AG04449 (cell line): ENCODE data around the gene FOXK2.
A peak's percentile ranks its signal among the peaks of the same experiment; 100 is the strongest.

Source experiments
- CTCF ChIA-PET: fragments of 350-600 bp; formaldehyde crosslinking; extraction: SDS; loops from one replicate; lab custom pipeline; 2021; ENCODE audit warnings: antibody characterized with exemption; lab: Yijun Ruan, JAX
- POLR2A ChIA-PET: fragments of 400-600, 350-600 bp; formaldehyde crosslinking; extraction: SDS; loops from one replicate; lab custom pipeline; 2020; ENCODE audit warnings: antibody characterized with exemption, inconsistent platforms; lab: Yijun Ruan, JAX
- DNase-seq: peaks from one replicate; pipeline ENCODE4 v3.0.0-alpha.2; 2010; ENCODE audit warnings: low read depth, low spot score
- H3K4me3 ChIP-seq: 2 replicates; pipeline ENCODE4 v1.5.1; 2011; ENCODE audit warnings: low read depth, mild to moderate bottlenecking, control low read depth, low read length
- TF ChIP-seq, protein P1 (sequence below): IDR thresholded peaks from one replicate; pipeline ENCODE4 v1.5.1; 2011; ENCODE audit warnings: mild to moderate bottlenecking, moderate library complexity, low read length, control low read depth, inconsistent platforms; ENCODE audit not compliant: insufficient read depth; ENCODE audit errors: missing control alignments

Gene FOXK2

DNA sequence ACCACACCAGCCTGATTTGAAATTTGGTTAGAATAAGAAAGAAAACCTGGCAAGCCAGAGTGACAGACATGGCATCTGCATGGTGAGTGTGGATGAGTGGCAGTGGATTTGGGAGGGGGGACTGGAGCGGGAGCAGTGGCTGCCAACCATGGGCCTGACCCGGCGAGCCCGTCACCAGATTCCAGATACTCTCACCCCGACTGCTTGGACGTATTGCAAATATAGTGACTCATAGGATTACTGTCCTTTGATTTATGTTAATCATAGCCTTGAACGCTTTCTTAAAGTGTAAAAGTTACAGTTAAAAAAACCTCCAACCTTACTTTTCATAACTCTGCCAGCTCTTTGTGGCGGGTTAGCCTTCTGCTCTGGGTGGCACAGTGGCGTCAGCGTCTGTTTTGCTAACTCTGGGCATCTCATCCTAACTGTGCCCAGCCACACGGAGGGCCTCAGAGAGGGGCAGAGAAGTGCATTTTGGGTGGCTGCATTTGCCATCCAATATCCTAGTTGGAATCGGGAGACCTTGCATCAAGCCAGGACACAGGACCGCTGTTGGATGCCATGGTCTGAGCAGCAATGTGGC, 26.8 kb upstream of the FOXK2 start:
- TF ChIP-seq, protein P1, sequence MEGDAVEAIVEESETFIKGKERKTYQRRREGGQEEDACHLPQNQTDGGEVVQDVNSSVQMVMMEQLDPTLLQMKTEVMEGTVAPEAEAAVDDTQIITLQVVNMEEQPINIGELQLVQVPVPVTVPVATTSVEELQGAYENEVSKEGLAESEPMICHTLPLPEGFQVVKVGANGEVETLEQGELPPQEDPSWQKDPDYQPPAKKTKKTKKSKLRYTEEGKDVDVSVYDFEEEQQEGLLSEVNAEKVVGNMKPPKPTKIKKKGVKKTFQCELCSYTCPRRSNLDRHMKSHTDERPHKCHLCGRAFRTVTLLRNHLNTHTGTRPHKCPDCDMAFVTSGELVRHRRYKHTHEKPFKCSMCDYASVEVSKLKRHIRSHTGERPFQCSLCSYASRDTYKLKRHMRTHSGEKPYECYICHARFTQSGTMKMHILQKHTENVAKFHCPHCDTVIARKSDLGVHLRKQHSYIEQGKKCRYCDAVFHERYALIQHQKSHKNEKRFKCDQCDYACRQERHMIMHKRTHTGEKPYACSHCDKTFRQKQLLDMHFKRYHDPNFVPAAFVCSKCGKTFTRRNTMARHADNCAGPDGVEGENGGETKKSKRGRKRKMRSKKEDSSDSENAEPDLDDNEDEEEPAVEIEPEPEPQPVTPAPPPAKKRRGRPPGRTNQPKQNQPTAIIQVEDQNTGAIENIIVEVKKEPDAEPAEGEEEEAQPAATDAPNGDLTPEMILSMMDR = no peak
- POLR2A ChIA-PET = no interaction called here
- H3K4me3 ChIP-seq = no peak overlapping the region
- no peak for DNase-seq
- CTCF ChIA-PET = interaction anchor here (0.7 to 3.6 kb wide), 4 partner anchors 43 to 605 kb away, joined by 3 to 12 read pairs (median 3); no protein-coding TSS in a partner anchor

DNA sequence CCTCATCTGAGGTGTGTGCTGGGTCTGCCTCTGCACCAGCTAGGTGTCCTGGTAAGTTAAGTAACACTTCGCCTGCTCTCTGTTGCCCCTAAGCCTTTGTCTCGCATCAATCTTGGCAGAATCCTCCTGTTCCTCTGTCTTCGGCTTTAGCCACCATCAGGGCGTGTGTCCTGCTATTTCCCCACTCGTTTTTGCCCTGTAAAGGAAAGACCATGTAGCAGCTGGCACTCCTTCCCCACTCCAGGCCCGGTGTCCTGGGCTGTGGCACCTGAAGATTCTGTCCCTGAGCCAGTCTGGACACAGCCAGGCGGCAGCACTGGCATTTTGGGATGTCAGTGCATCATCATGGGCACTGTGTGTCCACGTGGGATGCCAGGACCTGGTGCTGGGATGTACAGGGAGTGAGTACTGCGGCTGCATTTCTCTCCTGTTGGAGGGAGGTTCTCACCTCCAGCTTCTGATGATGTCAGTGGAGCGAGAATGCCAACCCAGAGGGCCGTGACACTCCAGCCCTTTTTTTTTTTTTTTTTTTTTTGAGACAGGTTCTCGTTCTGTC, 26.2 kb upstream of the FOXK2 start:
- no peak for DNase-seq
- ChIA-PET POLR2A (no interaction called here), CTCF (interaction anchor here (1.0 to 3.6 kb wide), 3 partner anchors 13 to 193 kb away, joined by 3 to 12 read pairs (median 3); no protein-coding TSS in a partner anchor)
- no peak overlapping the region for H3K4me3 ChIP-seq
- TF ChIP-seq, protein P1 = no peak

DNA sequence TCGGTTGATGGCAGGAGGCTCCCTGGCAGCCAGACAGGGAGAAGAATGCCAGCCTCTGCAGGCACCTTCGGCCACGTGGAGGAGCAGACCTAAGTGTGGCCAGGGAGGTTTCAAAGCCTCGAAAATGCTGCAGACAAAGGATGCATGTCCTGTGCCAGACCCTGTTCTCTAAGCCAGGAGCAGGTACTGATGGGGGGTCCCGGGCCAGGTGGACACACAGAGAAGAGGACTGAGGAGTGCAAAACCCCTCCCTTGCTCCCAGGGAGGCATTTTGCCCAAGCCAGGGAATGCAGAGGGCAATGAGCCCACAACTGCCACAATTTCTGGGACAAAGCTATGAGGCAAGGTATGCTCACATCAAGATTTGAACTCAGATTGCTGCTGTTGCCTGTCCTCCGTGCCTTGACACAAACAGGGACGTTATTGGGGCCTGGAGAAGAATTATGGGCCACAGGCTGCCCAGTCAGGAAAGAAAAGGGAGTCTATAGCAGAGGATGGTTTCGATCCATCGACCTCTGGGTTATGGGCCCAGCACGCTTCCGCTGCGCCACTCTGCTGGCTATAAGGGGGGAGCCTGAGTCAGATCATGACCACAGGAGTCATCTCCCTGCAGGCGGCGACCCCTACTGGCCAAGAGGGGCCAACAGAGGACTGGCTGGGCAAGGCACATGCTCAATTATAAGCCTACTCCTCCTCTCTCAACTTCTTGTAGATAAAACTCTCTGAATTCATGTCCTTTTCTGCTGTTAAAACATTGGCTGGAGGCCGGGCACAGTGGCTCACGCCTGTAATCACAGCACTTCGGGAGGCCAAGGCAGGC, 25.1 kb upstream of the FOXK2 start:
- no peak overlapping the region for H3K4me3 ChIP-seq
- ChIA-PET CTCF (interaction anchor here (0.6 to 2.5 kb wide), 9 partner anchors 10 to 56 kb away, joined by 3 to 12 read pairs (median 4); no protein-coding TSS in a partner anchor), POLR2A (interaction anchor here (0.9 kb wide), 1 partner anchor 25 kb away, joined by 7 read pairs; the partner anchor contains the start of gene FOXK2)
- peak; percentile 94 for DNase-seq
- TF ChIP-seq, protein P1 = peak; percentile 96

DNA sequence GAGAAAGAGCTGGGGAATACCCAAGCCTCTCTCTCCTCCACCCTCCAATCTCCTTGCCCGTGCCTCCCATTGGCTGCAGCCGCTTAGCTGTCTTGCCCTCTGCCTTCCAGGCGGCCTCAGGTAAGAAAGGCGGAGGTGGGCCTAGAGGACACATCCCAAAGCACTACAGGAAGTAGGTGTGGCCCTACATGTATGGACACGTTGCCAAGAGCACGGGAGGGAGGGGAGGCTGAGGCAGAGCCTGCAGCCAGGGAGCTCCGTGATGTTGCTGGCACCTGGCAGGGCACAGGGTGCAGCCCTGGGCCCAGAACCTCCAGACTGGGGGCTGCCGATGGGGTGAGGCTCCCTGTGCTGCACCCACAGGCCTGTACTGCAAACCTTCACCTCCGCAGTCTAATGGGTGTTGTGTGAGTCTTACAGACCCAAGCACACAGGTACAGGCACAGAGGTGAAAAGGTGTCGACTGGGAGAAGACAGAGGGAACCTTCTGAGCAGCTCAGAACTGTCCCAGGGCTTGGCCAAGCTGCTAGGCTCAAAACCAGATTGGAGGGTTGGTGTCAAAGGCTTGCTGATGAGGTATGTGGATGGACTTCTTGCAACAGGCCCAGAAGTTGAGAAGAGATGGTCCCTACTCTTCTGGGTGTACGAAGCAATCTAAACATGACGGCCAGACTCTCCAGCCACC, 23.5 kb upstream of the FOXK2 start:
- POLR2A ChIA-PET = no interaction called here
- CTCF ChIA-PET = interaction anchor here (0.8 to 3.6 kb wide), 8 partner anchors 8 to 58 kb away, joined by 3 to 19 read pairs (median 5); no protein-coding TSS in a partner anchor
- DNase-seq = no peak
- TF ChIP-seq, protein P1 = no peak
- H3K4me3 ChIP-seq = no peak overlapping the region

DNA sequence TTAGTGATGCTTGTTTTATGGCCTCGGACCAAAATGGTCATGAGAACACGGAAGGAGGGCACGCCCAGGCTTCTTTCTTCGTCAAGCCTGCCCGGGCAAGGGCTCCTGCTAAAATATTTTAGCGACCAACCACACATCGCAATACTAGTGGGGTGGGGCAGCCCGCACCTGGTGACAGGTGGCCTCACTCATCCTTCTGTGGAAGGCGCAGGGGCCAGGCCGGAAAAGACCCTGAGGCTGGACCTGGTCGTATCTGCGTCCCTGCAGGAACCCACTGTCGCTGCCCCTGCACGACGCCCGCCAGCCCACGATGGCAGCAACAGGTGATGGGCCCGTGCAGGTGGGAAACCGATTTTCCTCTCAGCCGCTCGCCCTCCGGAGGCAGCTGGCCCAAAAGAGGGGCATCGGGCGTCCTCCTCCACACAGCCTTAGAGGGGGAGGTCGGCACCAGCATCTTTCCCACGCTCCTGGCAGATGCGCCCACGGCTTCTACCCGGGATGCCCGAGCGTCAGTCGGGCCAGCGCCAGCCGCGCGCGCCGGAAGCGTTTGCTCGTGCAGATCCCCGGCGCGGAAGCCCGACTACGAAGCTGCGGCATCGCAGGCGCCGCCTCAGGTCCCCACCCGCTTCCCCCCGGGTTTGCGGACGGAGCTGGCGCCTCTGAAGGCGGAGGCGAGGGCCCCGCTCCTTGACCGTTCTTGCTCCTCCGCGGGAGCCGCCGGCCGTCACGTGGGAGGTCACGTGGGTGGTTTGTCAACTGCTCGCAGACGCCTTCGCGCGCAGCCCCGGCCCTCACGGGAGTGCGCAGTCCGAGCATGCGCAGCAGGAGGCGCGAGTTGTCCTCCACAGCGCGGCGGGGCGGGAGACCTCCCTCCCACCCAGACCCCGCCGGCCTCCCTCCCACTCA, 22.8 kb upstream of the FOXK2 start:
- POLR2A ChIA-PET = interaction anchor here (0.6 kb wide), 1 partner anchor 71 kb away, joined by 3 read pairs; no protein-coding TSS in a partner anchor
- no peak for DNase-seq
- CTCF ChIA-PET = interaction anchor here (0.8 to 3.6 kb wide), 5 partner anchors 7 to 57 kb away, joined by 3 to 19 read pairs (median 5); no protein-coding TSS in a partner anchor
- TF ChIP-seq, protein P1 = no peak
- H3K4me3 ChIP-seq = peak overlapping the region; percentile 67
